PC-9 (cell line): ENCODE data around the gene GSX1. TPM values are rescaled to one million over a fixed set of nuclear protein-coding genes. Genes with fewer than 3 reads are reported as not detected.
A peak's percentile ranks its signal among the peaks of the same experiment; 100 is the strongest.

Experiments
- BruUV-seq: library from RNA; stranded (reverse); fragments of 400-500 nt; replicated peaks from 2 replicates; lab custom pipeline; 2021; lab: Mats Ljungman, UMichigan
- CTCF ChIA-PET: fragments of 300-600 bp; sonication (Branson Sonifier 250); formaldehyde crosslinking; loops from one replicate; lab custom pipeline; 2022; ENCODE audit warnings: antibody characterized with exemption; lab: Charles Lee
- POLR2A ChIA-PET: fragments of 300-600 bp; sonication (Branson Sonifier 250); formaldehyde crosslinking; loops from one replicate; lab custom pipeline; 2022; ENCODE audit warnings: antibody characterized with exemption; ENCODE audit not compliant: unreplicated experiment; lab: Charles Lee
- DNase-seq, 2 experiments: peaks; one replicate each; pipeline versions ENCODE4 v3.0.0 to v3.0.0-alpha.2; 2015 to 2022; ENCODE audit warnings: mixed read lengths in 1 of 2
- H2AFZ ChIP-seq: fragments of 200-600 bp; sonication (generic); 2 replicates; pipeline ENCODE4 v1.8.1; 2017; ENCODE audit warnings: antibody characterized with exemption
- H3F3A ChIP-seq: fragments of 200-600 bp; sonication (generic); 2 replicates; pipeline ENCODE4 v1.8.1; 2017; ENCODE audit warnings: antibody characterized with exemption, mild to moderate bottlenecking, low read depth; ENCODE audit not compliant: insufficient read depth
- H3K27ac ChIP-seq: fragments of 200-600 bp; sonication (generic); 2 replicates; pipeline ENCODE4 v1.6.1; 2016; ENCODE audit warnings: mixed run types
- H3K27me3 ChIP-seq: fragments of 200-600 bp; sonication (generic); 2 replicates; pipeline ENCODE4 v1.6.1; 2016; ENCODE audit warnings: low read depth, mixed run types; ENCODE audit not compliant: insufficient read depth
- H3K36me3 ChIP-seq: fragments of 200-600 bp; sonication (generic); 2 replicates; pipeline ENCODE4 v1.6.1; 2016; ENCODE audit warnings: low read depth, mixed run types
- H3K4me1 ChIP-seq: fragments of 200-600 bp; sonication (generic); replicated peaks from 2 replicates; pipeline ENCODE4 v1.6.1; 2016; ENCODE audit warnings: mixed run types; ENCODE audit not compliant: insufficient read depth
- H3K4me2 ChIP-seq: fragments of 200-600 bp; sonication (generic); 2 replicates; pipeline ENCODE4 v1.6.1; 2017; ENCODE audit warnings: mixed run types
- H3K4me3 ChIP-seq: fragments of 200-600 bp; sonication (generic); 2 replicates; pipeline ENCODE4 v1.6.1; 2016; ENCODE audit warnings: mixed run types
- H3K79me2 ChIP-seq: fragments of 200-600 bp; sonication (generic); 2 replicates; pipeline ENCODE4 v1.6.1; 2017; ENCODE audit warnings: low read depth, mixed run types
- H3K9me2 ChIP-seq: fragments of 200-600 bp; sonication (generic); 2 replicates; pipeline ENCODE4 v1.8.1; 2017; ENCODE audit warnings: mild to moderate bottlenecking; ENCODE audit not compliant: insufficient read depth
- H3K9me3 ChIP-seq: fragments of 200-600 bp; sonication (generic); 2 replicates; pipeline ENCODE4 v1.8.1; 2016; ENCODE audit warnings: low read depth; ENCODE audit not compliant: insufficient read depth
- H4K20me1 ChIP-seq: fragments of 200-600 bp; sonication (generic); 2 replicates; pipeline ENCODE4 v1.8.1; 2017; ENCODE audit not compliant: insufficient read depth
- CTCF ChIP-seq: fragments of 200-600 bp; sonication (generic); conservative IDR thresholded peaks from 2 replicates; pipeline ENCODE4 v1.6.1; 2017; ENCODE audit warnings: mixed run types, antibody characterized with exemption, mild to moderate bottlenecking, moderate library complexity
- EZH2 ChIP-seq: fragments of 200-600 bp; sonication (generic); IDR thresholded peaks from 2 replicates; pipeline ENCODE4 v1.8.0; 2017; ENCODE audit warnings: antibody characterized with exemption, low read depth
- intact Hi-C: fragments of 100-400 bp; cut with micrococcal nuclease; formaldehyde crosslinking; loops from one replicate; pipeline ENCODE4 v1.10.0; 2022; ENCODE audit not compliant: unreplicated experiment
- total RNA-seq: library from RNA; stranded (reverse); gene quantifications from 2 replicates; pipeline ENCODE4 v1.2.3, GENCODE V29; 2021

Gene GSX1
- total RNA-seq, 1 experiment from 2014 or later: not detected

GRCh38 chr13:27826379-27827353 is 34.4 kb downstream of the GSX1 start:
- DNase-seq: peak; percentile 53 to 66
- no peak for TF ChIP-seq EZH2
- peak; percentile 97 for TF ChIP-seq CTCF
- H3K27me3 ChIP-seq: peaks cover 40% of the 10 kb centered on the region
- H3K79me2 ChIP-seq: no peaks in the 10 kb centered on the region
- H3K4me3 ChIP-seq: peak overlapping the region; percentile 41; the same call in 1 of the 2 replicates
- H3K9me2 ChIP-seq: no peaks in the 10 kb centered on the region
- BruUV-seq: no TSS peak
- H2AFZ ChIP-seq: peak overlapping the region; percentile 65; the same call in 1 of the 2 replicates
- no peaks in the 10 kb centered on the region for H4K20me1 ChIP-seq
- no peak overlapping the region for H3K27ac ChIP-seq
- H3K36me3 ChIP-seq: no peaks in the 10 kb centered on the region
- intact Hi-C loops: loop anchor here (1.0 kb wide), 3 partner anchors 293 to 452 kb away; no protein-coding TSS in a partner anchor
- peak overlapping the region; percentile 76 for H3K4me2 ChIP-seq
- ChIA-PET CTCF (interaction anchor here (0.6 to 1.5 kb wide), 12 partner anchors 158 to 880 kb away, joined by 3 to 15 read pairs (median 4); no protein-coding TSS in a partner anchor), POLR2A (no interaction called here)
- no peaks in the 10 kb centered on the region for H3F3A ChIP-seq
- H3K4me1 ChIP-seq: 0 out of 2 replicates have a peak, but pooled peaks cover 3% of the 10 kb centered on the region
- no peaks in the 10 kb centered on the region for H3K9me3 ChIP-seq

GRCh38 chr13:27827646-27828045 is 35.4 kb downstream of the GSX1 start:
- intact Hi-C loops: no loop called here
- H3F3A ChIP-seq: no peaks in the 10 kb centered on the region
- no peak for TF ChIP-seq CTCF
- TF ChIP-seq EZH2: no peak

GRCh38 chr13:27830010-27830409 is 37.7 kb downstream of the GSX1 start:
- no peaks in the 10 kb centered on the region for H3K9me2 ChIP-seq
- no peaks in the 10 kb centered on the region for H4K20me1 ChIP-seq
- no peaks in the 10 kb centered on the region for H3F3A ChIP-seq
- H3K27me3 ChIP-seq: peaks cover 12% of the 10 kb centered on the region; the same call in 1 of the 2 replicates
- DNase-seq: peak in 1 of 2 experiments; percentile 20
- H3K36me3 ChIP-seq: no peaks in the 10 kb centered on the region
- no TSS peak for BruUV-seq
- H3K4me1 ChIP-seq: peaks cover 11% of the 10 kb centered on the region; the same call in 1 of the 2 replicates
- H3K9me3 ChIP-seq: no peaks in the 10 kb centered on the region
- intact Hi-C loops: loop anchor here (1.0 kb wide), 1 partner anchor 154 kb away; no protein-coding TSS in a partner anchor
- ChIA-PET POLR2A (no interaction called here), CTCF (interaction anchor here (0.5 to 1.0 kb wide), 4 partner anchors 136 to 1122 kb away, joined by 3 to 4 read pairs (median 4); no protein-coding TSS in a partner anchor)
- no peak overlapping the region for H2AFZ ChIP-seq
- TF ChIP-seq CTCF: peak; percentile 88
- no peak for TF ChIP-seq EZH2
- H3K4me3 ChIP-seq: no peak overlapping the region; the same call in 1 of the 2 replicates
- peak overlapping the region; percentile 63 for H3K4me2 ChIP-seq
- H3K27ac ChIP-seq: no peak overlapping the region
- H3K79me2 ChIP-seq: no peaks in the 10 kb centered on the region

More at GRCh38 chr13:27827646-27828045, 35.4 kb downstream of the GSX1 start:
- H2AFZ ChIP-seq: no peak overlapping the region
- no peaks in the 10 kb centered on the region for H3K9me2 ChIP-seq
- no peaks in the 10 kb centered on the region for H3K9me3 ChIP-seq
- no peaks in the 10 kb centered on the region for H4K20me1 ChIP-seq
- ChIA-PET CTCF (no interaction called here), POLR2A (no interaction called here)
- no TSS peak for BruUV-seq
- 0 out of 2 replicates have a peak overlapping the region, but pooled peaks have one; percentile 76 for H3K4me2 ChIP-seq
- H3K27ac ChIP-seq: no peak overlapping the region
- H3K4me1 ChIP-seq: 0 out of 2 replicates have a peak, but pooled peaks cover 3% of the 10 kb centered on the region
- H3K36me3 ChIP-seq: no peaks in the 10 kb centered on the region
- no peak for DNase-seq
- H3K4me3 ChIP-seq: no peak overlapping the region
- H3K27me3 ChIP-seq: peaks cover 31% of the 10 kb centered on the region
- no peaks in the 10 kb centered on the region for H3K79me2 ChIP-seq
